ENCODE results near the gene ADORA2B. TPM values are rescaled to one million over a fixed set of nuclear protein-coding genes. Genes with fewer than 3 reads are reported as not detected.

ADORA2B gene
- total and polyA plus RNA-seq, 2 of the 8 experiments (the other 6 are each of a cell fraction or from before 2014, with no cell fraction given) = 2.6 to 8.2 TPM

- peak; percentile 33; the same call in 1 of the 2 replicates for TF ChIP-seq PHF8 (conservative IDR thresholded peaks at IDR 0.05; ENCODE audit: low read depth, low read length)
- TF ChIP-seq CBX5 (IDR thresholded peaks at IDR 0.05; ENCODE audit: low read depth, low read length) = no peak
Observed at GRCh38 chr17:15917438-15918027, 27.4 kb upstream of the ADORA2B start (continued).
